Lung (tissue), 12 donors: ENCODE measurements around the gene MPZL1. TPM values are rescaled to one million over a fixed set of nuclear protein-coding genes. Genes with fewer than 3 reads are reported as not detected.
"Not testable (repeated sequence)": the region's sequence is repeated elsewhere in the genome, so short reads cannot be mapped to it uniquely, and the experiment has no call there.

Experiments
- ATAC-seq: fragments of 200-7000 bp; cut with Tn5 transposase; one replicate; pipeline ENCODE4 v1.9.1; 2020; ENCODE audit warnings: moderate number of reproducible peaks; ENCODE audit not compliant: insufficient read depth, low FRiP score
- DNase-seq, 3 donors: peaks; one replicate each; pipeline ENCODE4 v3.0.0-alpha.2; 2013 to 2017
- H3K27ac ChIP-seq, 2 donors: one replicate each; pipeline ENCODE4 v1.5.1; 2013; ENCODE audit warnings: mild to moderate bottlenecking in 2 of 2, moderate library complexity in 2 of 2, control low read depth in 1 of 2, inconsistent platforms in 1 of 2, low read depth in 1 of 2, low read length in 1 of 2
- H3K27me3 ChIP-seq, 3 donors: one replicate each; pipeline ENCODE4 v1.5.1; 2013; ENCODE audit warnings: low read length in 2 of 3; ENCODE audit not compliant: control insufficient read depth in 3 of 3, insufficient read depth in 3 of 3
- H3K36me3 ChIP-seq, 4 donors: one replicate each; pipeline ENCODE4 v1.5.1; 2013; ENCODE audit warnings: low read length in 4 of 4, mild to moderate bottlenecking in 1 of 4, moderate library complexity in 1 of 4; ENCODE audit not compliant: control insufficient read depth in 4 of 4, insufficient read depth in 4 of 4
- H3K4me1 ChIP-seq, 5 donors: one replicate each; pipeline ENCODE4 v1.5.1; 2013; ENCODE audit warnings: low read length in 5 of 5, mild to moderate bottlenecking in 2 of 5, moderate library complexity in 1 of 5; ENCODE audit not compliant: control insufficient read depth in 5 of 5, insufficient read depth in 5 of 5
- H3K4me3 ChIP-seq: one replicate; pipeline ENCODE4 v1.5.1; 2013; ENCODE audit warnings: mild to moderate bottlenecking, control low read depth, moderate library complexity
- H3K9ac ChIP-seq, 2 donors: one replicate each; pipeline ENCODE4 v1.5.1; 2013; ENCODE audit warnings: low read length in 2 of 2, control low read depth in 1 of 2; ENCODE audit not compliant: insufficient read depth in 1 of 2
- H3K9me3 ChIP-seq, 4 donors: one replicate each; pipeline ENCODE4 v1.5.1; 2013; ENCODE audit warnings: low read length in 3 of 4, mild to moderate bottlenecking in 1 of 4, moderate library complexity in 1 of 4; ENCODE audit not compliant: control insufficient read depth in 4 of 4, insufficient read depth in 3 of 4
- WGBS, 2 donors: extraction: QIAGEN DNeasy Blood & Tissue Kit; methylation state at CpG; one replicate each; pipeline ENCODE4 v1.1.7; 2013; 5-methylcytosine and 5-hydroxymethylcytosine counted together
- polyA plus RNA-seq, 2 donors: library from polyadenylated mRNA; stranded (reverse); fragments of 200-250 nt; gene quantifications; one replicate each; pipeline ENCODE4 v1.2.1, GENCODE V29; 2013
- total RNA-seq, 2 donors: library from RNA; depleted of rRNA in 1 of 2; stranded (reverse); fragments of >200 nt in 1 of 2; gene quantifications; one replicate each; pipeline ENCODE4 v1.2.1, GENCODE V29; 2014 to 2021
- TF ChIP-seq, protein P1 (sequence below): IDR thresholded peaks from 2 replicates; pipeline ENCODE4 v1.5.1; 2012; ENCODE audit warnings: mild to moderate bottlenecking; ENCODE audit errors: control extremely low read depth, extremely low read depth
- donor health status: control.
- donor health status: control.
- donor health status: Bipolar disorder and iron deficiency.
- donor health status: healthy.
- donor health status: DM: yes; HTN: yes; CAD: no.

Gene MPZL1
- total and polyA plus RNA-seq, 4 donors, result 25.3 to 116 (median 77.0) TPM

DNA sequence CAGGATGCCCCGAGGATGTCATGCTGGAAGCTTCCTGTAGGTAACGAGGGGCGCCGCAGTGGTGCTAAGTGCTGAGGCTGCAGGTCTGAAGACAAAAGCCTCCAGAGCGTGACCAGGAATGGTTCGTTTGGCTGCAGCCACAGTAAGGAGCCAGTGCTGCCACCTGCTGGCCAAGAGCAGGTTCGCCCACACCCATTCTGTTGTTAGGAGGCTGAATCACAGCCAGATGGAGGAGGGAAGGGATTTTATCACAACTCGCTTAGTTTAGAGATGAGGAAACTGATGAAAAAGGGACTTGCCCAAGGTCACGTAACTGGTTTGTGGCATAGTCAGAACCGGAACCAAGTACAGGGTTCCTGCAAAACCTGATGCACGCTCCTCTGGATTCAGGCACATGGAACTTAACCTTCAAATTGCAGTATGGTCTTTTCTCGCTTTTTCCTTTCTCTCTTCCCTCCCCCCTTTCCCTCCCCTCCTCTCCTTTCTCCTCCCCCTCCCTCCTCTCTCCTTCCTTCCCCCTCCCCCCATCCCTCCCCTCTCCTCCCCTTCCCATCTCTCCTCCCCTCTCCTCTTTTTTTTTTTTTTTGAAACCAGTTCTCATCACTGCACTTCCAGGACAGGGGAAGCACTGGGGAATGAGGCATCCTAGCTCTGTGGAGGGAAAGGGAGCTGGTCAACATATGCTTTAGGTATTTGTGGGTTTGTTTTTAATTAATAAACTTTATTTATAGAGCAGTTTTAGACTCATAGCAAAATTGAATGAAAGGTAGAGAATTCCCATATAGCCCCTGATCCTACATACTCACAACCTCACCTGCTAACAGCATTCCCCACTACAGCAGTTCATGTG is 81.8 kb downstream of the MPZL1 start:
- Histone ChIP-seq H3K27ac (no peak overlapping the region), H3K9ac (no peak overlapping the region), H3K4me1 (peaks cover 0 to 3% (median 0%) of the 10 kb centered on the region in 5 donors), H3K36me3 (no peaks in the 10 kb centered on the region), H3K27me3 (no peaks in the 10 kb centered on the region), H3K4me3 (no peak overlapping the region), H3K9me3 (no peaks in the 10 kb centered on the region)
- WGBS, 2 donors, result 8% methylated on average over 12 of the region's 12 CpGs
- TF ChIP-seq, protein P1, sequence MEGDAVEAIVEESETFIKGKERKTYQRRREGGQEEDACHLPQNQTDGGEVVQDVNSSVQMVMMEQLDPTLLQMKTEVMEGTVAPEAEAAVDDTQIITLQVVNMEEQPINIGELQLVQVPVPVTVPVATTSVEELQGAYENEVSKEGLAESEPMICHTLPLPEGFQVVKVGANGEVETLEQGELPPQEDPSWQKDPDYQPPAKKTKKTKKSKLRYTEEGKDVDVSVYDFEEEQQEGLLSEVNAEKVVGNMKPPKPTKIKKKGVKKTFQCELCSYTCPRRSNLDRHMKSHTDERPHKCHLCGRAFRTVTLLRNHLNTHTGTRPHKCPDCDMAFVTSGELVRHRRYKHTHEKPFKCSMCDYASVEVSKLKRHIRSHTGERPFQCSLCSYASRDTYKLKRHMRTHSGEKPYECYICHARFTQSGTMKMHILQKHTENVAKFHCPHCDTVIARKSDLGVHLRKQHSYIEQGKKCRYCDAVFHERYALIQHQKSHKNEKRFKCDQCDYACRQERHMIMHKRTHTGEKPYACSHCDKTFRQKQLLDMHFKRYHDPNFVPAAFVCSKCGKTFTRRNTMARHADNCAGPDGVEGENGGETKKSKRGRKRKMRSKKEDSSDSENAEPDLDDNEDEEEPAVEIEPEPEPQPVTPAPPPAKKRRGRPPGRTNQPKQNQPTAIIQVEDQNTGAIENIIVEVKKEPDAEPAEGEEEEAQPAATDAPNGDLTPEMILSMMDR, result peak; percentile 96
- peak; percentile 95 for ATAC-seq
- peak; percentile 83 to 91 (median 84) for DNase-seq

GRCh38 chr1:167805041-167805556 is 83.3 kb downstream of the MPZL1 start:
- no peak for ATAC-seq
- no peak overlapping the region for H3K4me3 ChIP-seq
- DNase-seq, result no peak
- no peaks in the 10 kb centered on the region for H3K36me3 ChIP-seq
- 22 to 50% methylated on average over 4 of the region's 4 CpGs for WGBS, 2 donors
- H3K27me3 ChIP-seq, result no peaks in the 10 kb centered on the region
- H3K9me3 ChIP-seq, result no peaks in the 10 kb centered on the region
- no peak overlapping the region for H3K9ac ChIP-seq
- TF ChIP-seq, protein P1, result no peak
- peaks cover 0 to 3% (median 0%) of the 10 kb centered on the region in 5 donors for H3K4me1 ChIP-seq
- H3K27ac ChIP-seq, result peak overlapping the region in 1 of 2 donors; percentile 60

DNA sequence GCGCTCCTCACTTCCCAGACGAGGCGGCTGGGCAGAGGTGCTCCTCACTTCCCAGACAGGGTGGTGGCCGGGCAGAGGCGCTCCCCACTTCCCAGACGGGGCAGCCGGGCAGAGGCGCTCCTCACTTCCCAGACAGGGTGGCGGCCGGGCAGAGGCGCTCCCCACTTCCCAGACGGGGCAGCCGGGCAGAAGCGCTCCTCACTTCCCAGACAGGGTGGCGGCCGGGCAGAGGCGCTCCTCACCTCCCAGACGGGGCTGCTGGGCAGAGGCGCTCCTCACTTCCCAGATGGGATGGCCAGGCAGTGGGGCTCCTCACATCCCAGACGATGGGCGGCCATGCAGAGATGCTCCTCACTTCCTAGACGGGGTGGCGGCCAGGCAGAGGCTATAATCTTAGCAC is 84.5 kb downstream of the MPZL1 start:
- not testable (repeated sequence) for H3K4me1 ChIP-seq, H3K9ac ChIP-seq, DNase-seq, H3K4me3 ChIP-seq, H3K27me3 ChIP-seq, H3K36me3 ChIP-seq, ATAC-seq, H3K9me3 ChIP-seq, H3K27ac ChIP-seq
- WGBS, 2 donors, result 93 to 96% methylated on average over 23 of the region's 23 CpGs

DNA sequence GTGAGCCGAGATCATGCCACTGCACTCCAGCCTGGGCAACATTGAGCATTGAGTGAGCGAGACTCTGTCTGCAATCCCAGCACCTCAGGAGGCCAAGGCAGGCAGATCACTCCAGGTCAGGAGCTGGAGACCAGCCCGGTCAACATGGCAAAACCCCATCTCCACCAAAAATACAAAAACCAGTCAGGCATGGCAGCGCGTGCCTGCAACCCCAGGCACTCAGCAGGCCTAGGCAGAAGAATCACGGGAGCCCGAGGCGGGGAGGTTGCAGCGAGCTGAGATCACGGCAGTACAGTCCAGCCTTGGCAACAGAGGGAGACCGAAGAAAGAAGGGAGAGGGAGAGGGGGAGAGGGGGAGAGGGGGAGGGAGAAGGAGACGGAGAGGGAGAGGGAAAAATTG is 84.9 kb downstream of the MPZL1 start:
- not testable (repeated sequence) for H3K36me3 ChIP-seq, ATAC-seq, H3K4me3 ChIP-seq, H3K9me3 ChIP-seq, H3K27me3 ChIP-seq, H3K4me1 ChIP-seq, H3K27ac ChIP-seq, DNase-seq, H3K9ac ChIP-seq
- WGBS, 2 donors, result 95 to 96% methylated on average over 11 to 12 of the region's 12 CpGs
